Panc1 (cell line): ENCODE measurements around the gene WRAP73.

Experiments
- CTCF ChIP-seq: fragments of 450-650 bp; IDR thresholded peaks from 2 replicates; pipeline ENCODE4 v1.5.1; 2017; ENCODE audit warnings: mild to moderate bottlenecking
- POLR2AphosphoS5 ChIP-seq: IDR thresholded peaks from 2 replicates; pipeline ENCODE4 v1.6.1; 2012; ENCODE audit warnings: mild to moderate bottlenecking, low read depth, low read length, moderate library complexity

GRCh38 chr1:3661631-3662030 lies 11.7 kb upstream of the WRAP73 start:
- no peak for TF ChIP-seq CTCF
- TF ChIP-seq POLR2AphosphoS5 = no peak
